GM10248 (cell line): ENCODE data around the gene DDX1.

Source experiments
- CTCF ChIA-PET: fragments of 300-600 bp; sonication (Branson Sonifier 250); formaldehyde crosslinking; extraction: SDS; loops from one replicate; lab custom pipeline; 2021; ENCODE audit warnings: antibody characterized with exemption; lab: Yijun Ruan, JAX
- POLR2A ChIA-PET: fragments of 350-650 bp; sonication (Branson Sonifier 250); formaldehyde crosslinking; extraction: SDS; loops from one replicate; lab custom pipeline; 2020; ENCODE audit warnings: antibody characterized with exemption; lab: Yijun Ruan, JAX
- DNase-seq: peaks from one replicate; pipeline ENCODE4 v3.0.0; 2012; ENCODE audit errors: extremely low spot score
- CTCF ChIP-seq: IDR thresholded peaks from 2 replicates; pipeline ENCODE4 v1.5.1; 2012; ENCODE audit warnings: mild to moderate bottlenecking, low read depth; ENCODE audit errors: extremely low read depth, missing control alignments, control extremely low read depth

The DDX1 gene

GRCh38 chr2:15671842-15672815, 80.5 kb downstream of the DDX1 start:
- TF ChIP-seq CTCF, result no peak
- DNase-seq, result no peak
- POLR2A ChIA-PET, result no interaction called here
- CTCF ChIA-PET, result interaction anchor here (1.2 kb wide), 1 partner anchor 13 kb away, joined by 3 read pairs; no protein-coding TSS in a partner anchor

GRCh38 chr2:15672961-15673918, 81.6 kb downstream of the DDX1 start:
- ChIA-PET CTCF (no interaction called here), POLR2A (no interaction called here)
- no peak for DNase-seq
- no peak for TF ChIP-seq CTCF

GRCh38 chr2:15673919-15674636, 82.4 kb downstream of the DDX1 start:
- DNase-seq, result no peak
- ChIA-PET CTCF (no interaction called here), POLR2A (no interaction called here)
- TF ChIP-seq CTCF, result no peak

GRCh38 chr2:15674637-15675455, 83.2 kb downstream of the DDX1 start:
- ChIA-PET CTCF (no interaction called here), POLR2A (no interaction called here)
- no peak for DNase-seq
- TF ChIP-seq CTCF, result no peak

GRCh38 chr2:15675456-15676195, 84.0 kb downstream of the DDX1 start:
- ChIA-PET POLR2A (no interaction called here), CTCF (no interaction called here)
- TF ChIP-seq CTCF, result no peak
- no peak for DNase-seq
